ENCODE results near the gene ATP7B.

DNA sequence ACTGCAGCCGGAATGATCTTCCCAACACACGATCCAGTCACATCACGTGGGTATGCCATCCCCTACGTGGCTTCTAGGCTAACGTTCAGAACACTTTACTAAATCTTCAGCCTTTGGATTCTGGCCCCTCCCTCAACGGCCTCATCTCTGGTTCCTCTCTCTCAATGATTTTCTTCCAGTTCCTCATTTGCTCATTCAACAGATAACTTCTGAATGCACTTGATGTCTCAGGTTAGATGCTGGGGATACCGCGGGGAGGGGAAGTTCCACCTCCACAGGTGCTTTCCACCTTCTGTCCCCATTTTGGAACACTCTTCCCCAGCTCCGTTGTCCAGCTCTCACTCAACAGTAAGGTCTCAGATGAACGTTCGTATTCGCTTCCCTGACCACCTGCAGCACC lies 66.1 kb downstream of the ATP7B start:
- TF ChIP-seq, protein P1, sequence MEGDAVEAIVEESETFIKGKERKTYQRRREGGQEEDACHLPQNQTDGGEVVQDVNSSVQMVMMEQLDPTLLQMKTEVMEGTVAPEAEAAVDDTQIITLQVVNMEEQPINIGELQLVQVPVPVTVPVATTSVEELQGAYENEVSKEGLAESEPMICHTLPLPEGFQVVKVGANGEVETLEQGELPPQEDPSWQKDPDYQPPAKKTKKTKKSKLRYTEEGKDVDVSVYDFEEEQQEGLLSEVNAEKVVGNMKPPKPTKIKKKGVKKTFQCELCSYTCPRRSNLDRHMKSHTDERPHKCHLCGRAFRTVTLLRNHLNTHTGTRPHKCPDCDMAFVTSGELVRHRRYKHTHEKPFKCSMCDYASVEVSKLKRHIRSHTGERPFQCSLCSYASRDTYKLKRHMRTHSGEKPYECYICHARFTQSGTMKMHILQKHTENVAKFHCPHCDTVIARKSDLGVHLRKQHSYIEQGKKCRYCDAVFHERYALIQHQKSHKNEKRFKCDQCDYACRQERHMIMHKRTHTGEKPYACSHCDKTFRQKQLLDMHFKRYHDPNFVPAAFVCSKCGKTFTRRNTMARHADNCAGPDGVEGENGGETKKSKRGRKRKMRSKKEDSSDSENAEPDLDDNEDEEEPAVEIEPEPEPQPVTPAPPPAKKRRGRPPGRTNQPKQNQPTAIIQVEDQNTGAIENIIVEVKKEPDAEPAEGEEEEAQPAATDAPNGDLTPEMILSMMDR (IDR thresholded peaks at IDR 0.05), result no peak
- TF ChIP-seq ZFX (IDR thresholded peaks at IDR 0.05; ENCODE audit: borderline replicate concordance), result no peak
